Measurements from ENCODE around the gene GTF2A1L.

GRCh38 chr2:48626047-48626446 is 8.4 kb downstream of the GTF2A1L start:
- TF ChIP-seq CTCF (conservative IDR thresholded peaks at IDR 0.05 in 1 of 2, IDR thresholded peaks at IDR 0.05 in 1 of 2; ENCODE audit: extremely low read depth in 1 of 2, insufficient read depth in 1 of 2, low read depth in 1 of 2, low read length in 2 of 2) (no peak), EZH2 (IDR thresholded peaks at IDR 0.05; ENCODE audit: borderline replicate concordance, low read length) (no peak)
